ENCODE data around the gene HSPG2. TPM values are rescaled to one million over a fixed set of nuclear protein-coding genes. Genes with fewer than 3 reads are reported as not detected.

The HSPG2 gene
- total and polyA plus RNA-seq, 9 of the 15 experiments (the other 6 are each of a cell fraction or from before 2014, with no cell fraction given): 0.14 to 160 (median 15.7) TPM

DNA sequence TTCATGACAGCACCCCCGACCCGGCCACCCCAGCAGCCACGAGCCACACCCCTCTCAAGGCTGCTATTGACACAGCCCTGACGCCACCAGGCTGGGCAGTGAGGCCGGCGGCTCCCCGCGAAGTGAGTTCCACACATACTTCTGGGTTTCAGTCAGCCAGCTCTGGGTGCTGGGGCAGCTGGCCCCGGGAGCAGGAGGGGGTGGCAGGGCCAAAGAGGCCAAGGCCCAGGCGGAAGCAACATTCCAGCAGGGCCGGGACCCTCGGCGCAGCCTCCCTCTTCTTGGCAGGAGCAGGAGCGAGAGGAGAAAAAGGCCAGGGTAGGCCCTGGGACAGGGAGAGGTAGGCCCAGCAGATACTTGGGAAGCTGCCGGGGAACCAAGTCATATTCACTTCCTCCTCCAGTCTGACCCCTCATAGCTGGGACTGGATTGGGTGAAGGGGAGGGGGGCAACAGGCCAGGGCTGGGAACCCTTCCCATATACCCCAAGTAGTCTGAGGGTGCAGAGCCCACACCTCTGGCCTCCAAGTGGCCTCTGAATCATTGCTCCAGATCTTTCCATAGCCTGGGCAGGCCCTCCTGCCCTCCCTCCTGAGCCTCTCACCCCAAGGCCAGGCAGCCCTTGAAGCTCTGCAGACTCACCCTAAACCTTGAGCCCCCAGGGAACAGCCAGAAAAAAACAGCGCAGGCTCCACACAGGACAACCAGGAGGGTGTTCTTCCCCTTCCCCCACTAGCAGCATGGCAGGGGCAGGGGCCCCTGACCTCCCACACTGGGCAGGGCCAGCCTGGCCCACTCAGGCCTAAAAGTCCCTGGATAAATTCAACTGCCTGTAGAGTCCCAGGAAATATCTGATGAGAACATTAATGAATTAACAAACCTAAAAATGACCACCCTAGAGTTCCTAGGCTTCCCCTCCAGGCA lies 5.7 kb downstream of the HSPG2 start (continued):
- TF ChIP-seq KAT7 (CRISPR knock-in tag; IDR thresholded peaks at IDR 0.05; ENCODE audit: borderline replicate concordance) (0 out of 2 replicates have a peak, but pooled peaks have one; percentile 57), ZNF174 (CRISPR knock-in tag; IDR thresholded peaks at IDR 0.05) (no peak), RBFOX2 (IDR thresholded peaks at IDR 0.05; ENCODE audit: low read depth, low read length) (peak; percentile 44), MAFG (tag; conservative IDR thresholded peaks at IDR 0.05) (no peak)

DNA sequence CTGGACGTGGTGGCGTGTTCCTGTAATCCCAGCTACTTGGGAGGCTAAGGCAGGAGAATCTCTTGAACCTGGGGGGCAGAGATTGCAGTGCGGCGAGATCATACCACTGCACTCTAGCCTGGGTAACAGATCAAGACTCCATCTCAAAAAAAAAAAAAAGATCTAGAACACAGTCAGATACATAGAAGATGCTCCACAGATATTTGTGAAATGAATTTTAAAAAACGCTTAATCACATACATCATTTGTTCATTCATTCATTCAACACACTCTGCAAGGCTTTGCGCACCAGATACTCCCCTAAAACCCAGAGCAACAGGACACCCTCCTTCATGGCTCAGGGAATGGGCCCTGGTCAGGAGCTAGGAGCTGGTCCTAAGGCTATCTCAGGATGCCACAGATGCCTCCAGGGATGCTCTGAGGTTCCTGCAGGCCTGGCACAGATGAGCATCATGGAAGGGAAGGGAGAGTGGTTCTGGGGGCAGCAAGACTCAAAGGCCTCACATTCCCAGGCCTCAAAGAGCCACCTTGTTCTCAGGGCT lies 6.4 kb downstream of the HSPG2 start:
- H3K9me1 ChIP-seq (ENCODE audit: control insufficient read depth, insufficient read depth, low read length): no peaks in the 10 kb centered on the region
- peak overlapping the region; percentile 11; the same call in 2 of the 3 replicates for H3K27ac ChIP-seq (ENCODE audit: extremely low read depth, low read depth, low read length)
- peaks cover 8% of the 10 kb centered on the region; the same call in 1 of the 2 replicates for H4K20me1 ChIP-seq (replicated peaks; ENCODE audit: control insufficient read depth, insufficient read depth, low read length)
- H3K9me3 ChIP-seq (replicated peaks; ENCODE audit: control insufficient read depth, insufficient read depth, low read depth, low read length): no peaks in the 10 kb centered on the region
- peaks cover 51 to 64% of the 10 kb centered on the region in 2 experiments for H3K4me1 ChIP-seq (replicated peaks in 1 of 2; ENCODE audit: control insufficient read depth in 2 of 2, insufficient read depth in 2 of 2, low read length in 2 of 2)
- TF ChIP-seq TGIF2 (CRISPR knock-in tag; IDR thresholded peaks at IDR 0.05): no peak
- peak; percentile 92 for TF ChIP-seq ZNF24 (IDR thresholded peaks at IDR 0.05)
- TF ChIP-seq ZNF41 (CRISPR knock-in tag; conservative IDR thresholded peaks at IDR 0.05): no peak
- TF ChIP-seq, protein P1, sequence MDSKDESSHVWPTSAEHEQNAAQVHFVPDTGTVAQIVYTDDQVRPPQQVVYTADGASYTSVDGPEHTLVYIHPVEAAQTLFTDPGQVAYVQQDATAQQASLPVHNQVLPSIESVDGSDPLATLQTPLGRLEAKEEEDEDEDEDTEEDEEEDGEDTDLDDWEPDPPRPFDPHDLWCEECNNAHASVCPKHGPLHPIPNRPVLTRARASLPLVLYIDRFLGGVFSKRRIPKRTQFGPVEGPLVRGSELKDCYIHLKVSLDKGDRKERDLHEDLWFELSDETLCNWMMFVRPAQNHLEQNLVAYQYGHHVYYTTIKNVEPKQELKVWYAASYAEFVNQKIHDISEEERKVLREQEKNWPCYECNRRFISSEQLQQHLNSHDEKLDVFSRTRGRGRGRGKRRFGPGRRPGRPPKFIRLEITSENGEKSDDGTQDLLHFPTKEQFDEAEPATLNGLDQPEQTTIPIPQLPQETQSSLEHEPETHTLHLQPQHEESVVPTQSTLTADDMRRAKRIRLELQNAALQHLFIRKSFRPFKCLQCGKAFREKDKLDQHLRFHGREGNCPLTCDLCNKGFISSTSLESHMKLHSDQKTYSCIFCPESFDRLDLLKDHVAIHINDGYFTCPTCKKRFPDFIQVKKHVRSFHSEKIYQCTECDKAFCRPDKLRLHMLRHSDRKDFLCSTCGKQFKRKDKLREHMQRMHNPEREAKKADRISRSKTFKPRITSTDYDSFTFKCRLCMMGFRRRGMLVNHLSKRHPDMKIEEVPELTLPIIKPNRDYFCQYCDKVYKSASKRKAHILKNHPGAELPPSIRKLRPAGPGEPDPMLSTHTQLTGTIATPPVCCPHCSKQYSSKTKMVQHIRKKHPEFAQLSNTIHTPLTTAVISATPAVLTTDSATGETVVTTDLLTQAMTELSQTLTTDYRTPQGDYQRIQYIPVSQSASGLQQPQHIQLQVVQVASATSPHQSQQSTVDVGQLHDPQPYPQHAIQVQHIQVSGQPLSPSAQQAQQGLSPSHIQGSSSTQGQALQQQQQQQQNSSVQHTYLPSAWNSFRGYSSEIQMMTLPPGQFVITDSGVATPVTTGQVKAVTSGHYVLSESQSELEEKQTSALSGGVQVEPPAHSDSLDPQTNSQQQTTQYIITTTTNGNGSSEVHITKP (IDR thresholded peaks at IDR 0.05; ENCODE audit: partially characterized antibody): peak; percentile 62
- H3K27me3 ChIP-seq (ENCODE audit: control insufficient read depth in 2 of 2, insufficient read depth in 2 of 2, low read length in 2 of 2): no peaks in the 10 kb centered on the region
- intact Hi-C loops (cut with micrococcal nuclease) (no loop called here), in situ Hi-C loops (cut with MboI) (no loop called here)
- H3K36me3 ChIP-seq (ENCODE audit: control insufficient read depth, insufficient read depth, low read length): peaks cover 51% of the 10 kb centered on the region
- ChIA-PET POLR2A (interaction anchor here (1.1 to 1.4 kb wide), 2 partner anchors 10 to 24 kb away, joined by 3 to 4 read pairs; no protein-coding TSS in a partner anchor), CTCF (ENCODE audit: low intra/inter-chr PET ratio) (no interaction called here)
- no peak overlapping the region for H3K4me2 ChIP-seq (ENCODE audit: insufficient read depth, low read length)
- H3K9ac ChIP-seq (ENCODE audit: insufficient read depth in 1 of 2, low read depth in 2 of 2, low read length in 2 of 2): peak overlapping the region in 1 of 2 experiments; percentile 86; a peak in 2 of 4 replicates
- H2AFZ ChIP-seq (ENCODE audit: low read depth, low read length): no peak overlapping the region
- H3K79me2 ChIP-seq (ENCODE audit: control insufficient read depth, insufficient read depth, low read length): peaks cover 83% of the 10 kb centered on the region
- WGBS (ENCODE audit: insufficient coverage, low coverage, missing lambda C conversion rate): 85% methylated on average over 6 of the region's 6 CpGs
- no TSS peak for BruUV-seq (replicated peaks)
- no peak for ATAC-seq
- no peak for FAIRE-seq
- H3K4me3 ChIP-seq: no peak overlapping the region
- no peak for DNase-seq (ENCODE audit: extremely low read depth in 1 of 4, low spot score in 3 of 4)
